K562 (cell line): Measurements from ENCODE around the gene DNAAF3. TPM values are rescaled to one million over a fixed set of nuclear protein-coding genes. Genes with fewer than 3 reads are reported as not detected.

Experiments used
- CBX1 ChIP-seq: sonication (generic); IDR thresholded peaks from 2 replicates; pipeline ENCODE4 v1.6.1; 2016; ENCODE audit warnings: antibody characterized with exemption, low read depth, mild to moderate bottlenecking
- CTCF ChIP-seq, 3 experiments: IDR thresholded peaks in 2 of 3; conservative IDR thresholded peaks in 1 of 3; 2 replicates each; pipeline ENCODE4 v1.5.1; 2011 to 2012; ENCODE audit warnings: low read length in 3 of 3, mild to moderate bottlenecking in 3 of 3, control low read depth in 2 of 3, improper control_type of control experiment in 1 of 3, inconsistent platforms in 1 of 3, low read depth in 1 of 3, mixed read lengths in 1 of 3, moderate library complexity in 1 of 3; ENCODE audit not compliant: insufficient read depth in 2 of 3
- ERF ChIP-seq: fragments of 450-650 bp; formaldehyde crosslinking; IDR thresholded peaks from 2 replicates; pipeline ENCODE4 v1.4.0; 2020; ENCODE audit warnings: mild to moderate bottlenecking, mixed read lengths
- JUN ChIP-seq, 2 experiments: sonication (generic) in 1 of 2; formaldehyde crosslinking in 1 of 2; IDR thresholded peaks; 2 replicates each; pipeline versions ENCODE4 v1.6.1 to v1.8.0; 2012 to 2022; ENCODE audit warnings: borderline replicate concordance in 2 of 2, mild to moderate bottlenecking in 2 of 2, improper control_type of control experiment in 1 of 2, low read depth in 1 of 2, low read length in 1 of 2, missing genetic modification reagents in 1 of 2
- KAT2B ChIP-seq: IDR thresholded peaks from one replicate; pipeline ENCODE4 v1.6.1; 2012; ENCODE audit warnings: low read depth, mild to moderate bottlenecking, control low read depth, inconsistent platforms, low read length, moderate library complexity
- NFE2L1 ChIP-seq: fragments of 450-650 bp; IDR thresholded peaks from 2 replicates; pipeline ENCODE4 v1.6.1; 2016; ENCODE audit warnings: missing genetic modification characterization, low read depth, mild to moderate bottlenecking, missing compliant biosample characterization, moderate library complexity, borderline replicate concordance
- NONO ChIP-seq, 2 experiments: fragments of 200-400 bp in 1 of 2; fragments of 450-650 bp in 1 of 2; formaldehyde crosslinking in 1 of 2; IDR thresholded peaks; 2 replicates each; pipeline ENCODE4 v1.6.1; 2017; ENCODE audit warnings: low read depth in 2 of 2, mild to moderate bottlenecking in 2 of 2, moderate library complexity in 2 of 2, low read length in 1 of 2
- PHF8 ChIP-seq: fragments of 200-600 bp; sonication (generic); IDR thresholded peaks from 2 replicates; pipeline ENCODE4 v1.6.1; 2012; ENCODE audit warnings: mixed run types, mild to moderate bottlenecking, inconsistent platforms, low read length, moderate library complexity, borderline replicate concordance
- RAD21 ChIP-seq, 2 experiments: fragments of 250-450 bp in 1 of 2; fragments of 450-650 bp in 1 of 2; sonication (Bioruptor Pico) in 1 of 2; formaldehyde crosslinking in 1 of 2; IDR thresholded peaks in 1 of 2; conservative IDR thresholded peaks in 1 of 2; 2 replicates each; pipeline versions ENCODE4 v1.4.0 to v1.8.0; 2020 to 2022; ENCODE audit warnings: mild to moderate bottlenecking in 2 of 2, moderate library complexity in 1 of 2
- SAFB ChIP-seq: fragments of 200-400 bp; formaldehyde crosslinking; IDR thresholded peaks from 2 replicates; pipeline ENCODE4 v1.6.1; 2017; ENCODE audit warnings: low read depth, low read length, borderline replicate concordance
- SMARCC2 ChIP-seq: fragments of 450-650 bp; IDR thresholded peaks from 2 replicates; pipeline ENCODE4 v1.6.1; 2017; ENCODE audit warnings: antibody characterized with exemption, moderate library complexity, mild to moderate bottlenecking, low read depth
- SP1 ChIP-seq: sonication (generic); formaldehyde crosslinking; IDR thresholded peaks from 2 replicates; pipeline ENCODE4 v1.8.1; 2022; ENCODE audit warnings: mild to moderate bottlenecking, missing genetic modification reagents
- TBL1XR1 ChIP-seq, 2 experiments: IDR thresholded peaks; 2 replicates each; pipeline ENCODE4 v1.6.1; 2012; ENCODE audit warnings: improper control_type of control experiment in 2 of 2, low read length in 2 of 2, mild to moderate bottlenecking in 1 of 2
- THAP12 ChIP-seq: fragments of 250-450 bp; sonication (Bioruptor Pico); IDR thresholded peaks from 2 replicates; pipeline ENCODE4 v1.9.0; 2021; ENCODE audit warnings: mild to moderate bottlenecking, inconsistent platforms
- YBX1 ChIP-seq: fragments of 450-650 bp; IDR thresholded peaks from 2 replicates; pipeline ENCODE4 v1.7.1; 2016; ENCODE audit warnings: mild to moderate bottlenecking
- ZHX1 ChIP-seq: fragments of 150-350 bp; conservative IDR thresholded peaks from 2 replicates; pipeline ENCODE4 v1.6.1; 2014; ENCODE audit warnings: low read length
- ZKSCAN1 ChIP-seq: fragments of 150-350 bp; IDR thresholded peaks from 2 replicates; pipeline ENCODE4 v1.6.1; 2016; ENCODE audit warnings: low read depth, low read length
- ZNF324 ChIP-seq: fragments of 250-450 bp; sonication (Bioruptor Pico); IDR thresholded peaks from 2 replicates; pipeline ENCODE4 v1.4.0; 2020; ENCODE audit warnings: mild to moderate bottlenecking
- ZNF644 ChIP-seq: fragments of 200-800 bp; sonication (Bioruptor generic); IDR thresholded peaks from 2 replicates; pipeline ENCODE4 v1.6.1; 2016; ENCODE audit warnings: low read depth, missing genetic modification characterization, missing compliant biosample characterization
- ZNF668 ChIP-seq: fragments of 250-450 bp; sonication (Bioruptor Pico); IDR thresholded peaks from 2 replicates; pipeline ENCODE4 v1.8.0; 2022; ENCODE audit warnings: mild to moderate bottlenecking, inconsistent platforms
- ZNF75A ChIP-seq: fragments of 450-650 bp; formaldehyde crosslinking; IDR thresholded peaks from 2 replicates; pipeline ENCODE4 v1.4.0; 2020; ENCODE audit warnings: mild to moderate bottlenecking
- polyA plus RNA-seq, 8 experiments: library from polyadenylated mRNA; depleted of rRNA in 4 of 8; stranded (reverse) in 5 of 8; unstranded in 3 of 8; fragments of >200 nt; fragmentation: Nextera tagmentation in 2 of 8; fragmentation: Illumina TruSeq in 1 of 8; extraction: Ambion mirVana in 2 of 8; extraction: Trizol in 1 of 8; gene quantifications; 2 replicates each; pipeline versions ENCODE4 v1.2.1 to v1.2.3, GENCODE V29; 2011 to 2014; ENCODE audit warnings: inconsistent platforms in 1 of 8, missing spikeins in 1 of 8
- total RNA-seq, 7 experiments: library from RNA; depleted of rRNA in 6 of 7; stranded (reverse); fragments of >200 nt in 6 of 7; fragmentation: Illumina TruSeq in 2 of 7; extraction: Trizol in 2 of 7; gene quantifications; 2 replicates each; pipeline versions ENCODE4 v1.2.1 to v1.2.3, GENCODE V29; 2011 to 2021; ENCODE audit warnings: low replicate concordance in 1 of 7

The DNAAF3 gene
- total and polyA plus RNA-seq, 9 of the 15 experiments (the other 6 are each of a cell fraction or from before 2014, with no cell fraction given) = 21.6 to 61.5 (median 43.0) TPM

- TF ChIP-seq NFE2L1 (tag) (no peak), TBL1XR1 (IDR thresholded peaks at IDR 0.05; ENCODE audit: low read length in 2 of 2) (no peak), ZKSCAN1 (no peak), SP1 (CRISPR knock-in tag) (peak; percentile 81), ZNF324 (no peak), SMARCC2 (no peak), YBX1 (no peak), CBX1 (no peak), CTCF (IDR thresholded peaks at IDR 0.05 in 2 of 3, conservative IDR thresholded peaks at IDR 0.05 in 1 of 3; ENCODE audit: insufficient read depth in 2 of 3, low read depth in 1 of 3, low read length in 3 of 3) (0 out of 6 replicates have a peak, but pooled peaks of 1 of the 3 experiments have one; percentile 2), ZNF644 (tag) (no peak), JUN (IDR thresholded peaks at IDR 0.05; ENCODE audit: borderline replicate concordance, low read depth, low read length) (no peak), JUN (CRISPR knock-in tag; IDR thresholded peaks at IDR 0.05; ENCODE audit: borderline replicate concordance) (no peak), ZHX1 (no peak), THAP12 (CRISPR knock-in tag) (peak; percentile 53; the same call in 1 of the 2 replicates), RAD21 (CRISPR knock-in tag; conservative IDR thresholded peaks at IDR 0.05 in 1 of 2, IDR thresholded peaks at IDR 0.05 in 1 of 2) (no peak), NONO (IDR thresholded peaks at IDR 0.05; ENCODE audit: low read depth in 2 of 2, low read length in 1 of 2) (0 out of 4 replicates have a peak, but pooled peaks of 1 of the 2 experiments have one; percentile 15), ZNF668 (CRISPR knock-in tag) (no peak), PHF8 (peak; percentile 61; the same call in 1 of the 2 replicates), ZNF75A (CRISPR knock-in tag) (no peak), ERF (CRISPR knock-in tag) (no peak), SAFB (no peak), KAT2B (no peak)
These were observed 19.6 kb downstream of the DNAAF3 start (continued) for GRCh38 chr19:55146705-55147273.
